ENCODE data around the gene MYO9B. TPM values are rescaled to one million over a fixed set of nuclear protein-coding genes. Genes with fewer than 3 reads are reported as not detected.

Gene MYO9B
- total and polyA plus RNA-seq, 2 experiments from 2014 or later = 29.9 to 32.4 TPM

- peaks cover 6% of the 10 kb centered on the region for H3K4me1 ChIP-seq (ENCODE audit: insufficient read depth)
- no peaks in the 10 kb centered on the region for H3K36me3 ChIP-seq (replicated peaks; ENCODE audit: insufficient read depth, low read depth)
- peak overlapping the region; percentile 76 for H3K4me2 ChIP-seq
- H3K9me3 ChIP-seq (ENCODE audit: low read depth) = no peaks in the 10 kb centered on the region
- TF ChIP-seq CTCF (IDR thresholded peaks at IDR 0.05; ENCODE audit: poor library complexity) (no peak), EZH2 (IDR thresholded peaks at IDR 0.05; ENCODE audit: borderline replicate concordance) (no peak), EZH2phosphoT487 (IDR thresholded peaks at IDR 0.05; ENCODE audit: low read depth, severe bottlenecking, unreplicated experiment) (no peak)
- no peak for DNase-seq (ENCODE audit: low spot score)
- no peaks in the 10 kb centered on the region for H4K20me1 ChIP-seq (ENCODE audit: insufficient read depth, poor library complexity, severe bottlenecking)
- peaks cover 12% of the 10 kb centered on the region for H3K79me2 ChIP-seq
- peak overlapping the region; percentile 86 for H2AFZ ChIP-seq
- H3K27me3 ChIP-seq = no peaks in the 10 kb centered on the region
- H3K4me3 ChIP-seq = no peak overlapping the region
- H3K9me2 ChIP-seq (replicated peaks; ENCODE audit: insufficient read depth) = no peaks in the 10 kb centered on the region
- peak overlapping the region; percentile 95 for H3K27ac ChIP-seq
- WGBS (ENCODE audit: low lambda C conversion rate, missing lambda C conversion rate) = 98% methylated on average over 13 of the region's 13 CpGs
Measured at GRCh38 chr19:17216058-17216670, 140.6 kb downstream of the MYO9B start.

GRCh38 chr19:17219286-17219685, 143.7 kb downstream of the MYO9B start:
- WGBS (ENCODE audit: low lambda C conversion rate, missing lambda C conversion rate) = 97% methylated on average over 8 of the region's 8 CpGs
- no peak overlapping the region for H3K4me3 ChIP-seq
- H4K20me1 ChIP-seq (ENCODE audit: insufficient read depth, poor library complexity, severe bottlenecking) = no peaks in the 10 kb centered on the region
- H3K36me3 ChIP-seq (replicated peaks; ENCODE audit: insufficient read depth, low read depth) = no peaks in the 10 kb centered on the region
- peaks cover 6% of the 10 kb centered on the region for H3K4me1 ChIP-seq (ENCODE audit: insufficient read depth)
- TF ChIP-seq EZH2phosphoT487 (IDR thresholded peaks at IDR 0.05; ENCODE audit: low read depth, severe bottlenecking, unreplicated experiment) (no peak), EZH2 (IDR thresholded peaks at IDR 0.05; ENCODE audit: borderline replicate concordance) (no peak), CTCF (IDR thresholded peaks at IDR 0.05; ENCODE audit: poor library complexity) (no peak)
- H3K9me2 ChIP-seq (replicated peaks; ENCODE audit: insufficient read depth) = no peaks in the 10 kb centered on the region
- no peak overlapping the region for H2AFZ ChIP-seq
- H3K79me2 ChIP-seq = peaks cover 12% of the 10 kb centered on the region
- H3K4me2 ChIP-seq = no peak overlapping the region
- no peak overlapping the region for H3K27ac ChIP-seq
- no peak for DNase-seq (ENCODE audit: low spot score)
- H3K27me3 ChIP-seq = no peaks in the 10 kb centered on the region
- H3K9me3 ChIP-seq (ENCODE audit: low read depth) = no peaks in the 10 kb centered on the region

- peak; percentile 83 for DNase-seq (ENCODE audit: low spot score)
- no peak overlapping the region for H3K4me3 ChIP-seq
- no peaks in the 10 kb centered on the region for H3K36me3 ChIP-seq (replicated peaks; ENCODE audit: insufficient read depth, low read depth)
- H3K9me3 ChIP-seq (ENCODE audit: low read depth) = no peaks in the 10 kb centered on the region
- H3K9me2 ChIP-seq (replicated peaks; ENCODE audit: insufficient read depth) = no peaks in the 10 kb centered on the region
- peaks cover 6% of the 10 kb centered on the region for H3K79me2 ChIP-seq
- no peaks in the 10 kb centered on the region for H3K27me3 ChIP-seq
- H3K27ac ChIP-seq = peak overlapping the region; percentile 29
- no peaks in the 10 kb centered on the region for H3K4me1 ChIP-seq (ENCODE audit: insufficient read depth)
- TF ChIP-seq CTCF (IDR thresholded peaks at IDR 0.05; ENCODE audit: poor library complexity) (no peak), EZH2 (IDR thresholded peaks at IDR 0.05; ENCODE audit: borderline replicate concordance) (no peak), EZH2phosphoT487 (IDR thresholded peaks at IDR 0.05; ENCODE audit: low read depth, severe bottlenecking, unreplicated experiment) (no peak)
- H3K4me2 ChIP-seq = peak overlapping the region; percentile 7
- H2AFZ ChIP-seq = no peak overlapping the region
- 69% methylated on average over 14 of the region's 14 CpGs for WGBS (ENCODE audit: low lambda C conversion rate, missing lambda C conversion rate)
- no peaks in the 10 kb centered on the region for H4K20me1 ChIP-seq (ENCODE audit: insufficient read depth, poor library complexity, severe bottlenecking)
Measured at GRCh38 chr19:17220207-17220758, 144.7 kb downstream of the MYO9B start.

Data from hepatocyte (in vitro differentiated cells).